K562 (cell line): ENCODE measurements around the gene RIPK4. TPM values are rescaled to one million over a fixed set of nuclear protein-coding genes. Genes with fewer than 3 reads are reported as not detected.

ENCODE experiments used
- ATAC-seq: fragments of 200-7000 bp; cut with Tn5 transposase; 3 replicates; pipeline ENCODE4 v1.9.1; 2020; ENCODE audit warnings: moderate library complexity
- BruUV-seq: library from RNA; stranded (reverse); fragments of 400-500 nt; replicated peaks from 2 replicates; lab custom pipeline; 2021; lab: Mats Ljungman, UMichigan
- CTCF ChIA-PET: fragments of 300-600 bp; formaldehyde crosslinking; extraction: SDS; loops from one replicate; lab custom pipeline; 2021; ENCODE audit warnings: low intra/inter-chr PET ratio; lab: Yijun Ruan, JAX
- POLR2A ChIA-PET: fragments of 300-600, 350-650 bp; sonication (Branson Sonifier 250); formaldehyde crosslinking; extraction: SDS; loops from one replicate; lab custom pipeline; 2021; ENCODE audit warnings: antibody characterized with exemption, inconsistent platforms; lab: Yijun Ruan, JAX
- DNase-seq, 4 experiments: peaks; one replicate each; pipeline versions ENCODE4 v3.0.0 to v3.0.0-alpha.2; 2011 to 2018; ENCODE audit warnings: low spot score in 3 of 4, mixed read lengths in 3 of 4; ENCODE audit errors: extremely low read depth in 1 of 4
- FAIRE-seq: peaks from 2 replicates; lab custom pipeline; 2011; peaks lifted over from hg19 to GRCh38; lab: Jason Lieb, UNC
- H2AFZ ChIP-seq: 2 replicates; pipeline ENCODE4 v1.6.0; 2011; ENCODE audit warnings: low read depth, low read length, control low read depth, inconsistent platforms
- H3K27ac ChIP-seq: fragments of 200-600 bp; 3 replicates; pipeline ENCODE4 v1.8.0; 2011; ENCODE audit warnings: low read depth, mild to moderate bottlenecking, control low read depth, inconsistent platforms, low read length, moderate library complexity, mixed read lengths; ENCODE audit errors: extremely low read depth
- H3K27me3 ChIP-seq, 2 experiments: fragments of 300-600 bp in 1 of 2; 2 replicates in 1 of 2; 3 replicates in 1 of 2; pipeline versions ENCODE4 v1.6.0 to v1.8.0; 2011; ENCODE audit warnings: inconsistent platforms in 2 of 2, low read length in 2 of 2, mild to moderate bottlenecking in 1 of 2, mixed read lengths in 1 of 2, moderate library complexity in 1 of 2; ENCODE audit not compliant: control insufficient read depth in 2 of 2, insufficient read depth in 2 of 2
- H3K36me3 ChIP-seq: fragments of 300-600 bp; 3 replicates; pipeline ENCODE4 v1.8.0; 2011; ENCODE audit warnings: mild to moderate bottlenecking, low read length, inconsistent platforms; ENCODE audit not compliant: control insufficient read depth, insufficient read depth
- H3K4me1 ChIP-seq, 2 experiments: fragments of 200-600 bp in 1 of 2; replicated peaks in 1 of 2; 2 replicates in 1 of 2; 3 replicates in 1 of 2; pipeline versions ENCODE4 v1.5.1 to v1.8.0; 2011; ENCODE audit warnings: inconsistent platforms in 2 of 2, low read length in 2 of 2, mild to moderate bottlenecking in 1 of 2, mixed read lengths in 1 of 2, moderate library complexity in 1 of 2; ENCODE audit not compliant: control insufficient read depth in 2 of 2, insufficient read depth in 2 of 2
- H3K4me2 ChIP-seq: 2 replicates; pipeline ENCODE4 v1.6.1; 2011; ENCODE audit warnings: low read length, control low read depth, inconsistent platforms, mixed read lengths; ENCODE audit not compliant: insufficient read depth
- H3K4me3 ChIP-seq: fragments of 200-600 bp; sonication (generic), shearing (Covaris generic); 2 replicates; pipeline ENCODE4 v1.5.1; 2016; ENCODE audit warnings: control low read depth, inconsistent platforms
- H3K79me2 ChIP-seq: fragments of 200-600 bp; 3 replicates; pipeline ENCODE4 v1.8.0; 2011; ENCODE audit warnings: low read length, inconsistent platforms; ENCODE audit not compliant: control insufficient read depth, insufficient read depth
- H3K9ac ChIP-seq, 2 experiments: 2 replicates each; pipeline versions ENCODE4 v1.6.0 to v1.6.1; 2011; ENCODE audit warnings: low read depth in 2 of 2, low read length in 2 of 2, control low read depth in 1 of 2, inconsistent platforms in 1 of 2, mild to moderate bottlenecking in 1 of 2, mixed read lengths in 1 of 2; ENCODE audit not compliant: insufficient read depth in 1 of 2
- H3K9me1 ChIP-seq: one replicate; pipeline ENCODE4 v1.6.0; 2011; ENCODE audit warnings: inconsistent platforms, mild to moderate bottlenecking, low read length, moderate library complexity; ENCODE audit not compliant: control insufficient read depth, insufficient read depth
- H3K9me3 ChIP-seq: replicated peaks from 2 replicates; pipeline ENCODE4 v1.5.1; 2011; ENCODE audit warnings: low read depth, low read length, inconsistent platforms; ENCODE audit not compliant: control insufficient read depth, insufficient read depth
- H4K20me1 ChIP-seq: replicated peaks from 2 replicates; pipeline ENCODE4 v1.6.1; 2011; ENCODE audit warnings: low read length, inconsistent platforms, mixed read lengths; ENCODE audit not compliant: control insufficient read depth, insufficient read depth
- CBX1 ChIP-seq: sonication (generic); IDR thresholded peaks from 2 replicates; pipeline ENCODE4 v1.6.1; 2016; ENCODE audit warnings: antibody characterized with exemption, low read depth, mild to moderate bottlenecking
- EGR1 ChIP-seq: fragments of 450-650 bp; conservative IDR thresholded peaks from 2 replicates; pipeline ENCODE4 v1.6.1; 2017; ENCODE audit warnings: mild to moderate bottlenecking
- FOXA3 ChIP-seq, 2 experiments: fragments of 450-650 bp in 1 of 2; sonication (generic) in 1 of 2; formaldehyde crosslinking; IDR thresholded peaks in 1 of 2; conservative IDR thresholded peaks in 1 of 2; 2 replicates each; pipeline versions ENCODE4 v1.4.0 to v1.8.0; 2020 to 2022; ENCODE audit warnings: mild to moderate bottlenecking in 2 of 2, missing genetic modification reagents in 1 of 2
- GTF2B ChIP-seq: IDR thresholded peaks from 2 replicates; pipeline ENCODE4 v1.6.1; 2011; ENCODE audit not compliant: insufficient read length; ENCODE audit errors: extremely low read depth
- NCOA6 ChIP-seq: fragments of 450-650 bp; IDR thresholded peaks from 2 replicates; pipeline ENCODE4 v1.6.1; 2017; ENCODE audit warnings: mild to moderate bottlenecking
- NEUROD1 ChIP-seq: fragments of 150-350 bp; IDR thresholded peaks from 2 replicates; pipeline ENCODE4 v1.6.1; 2014; ENCODE audit warnings: borderline replicate concordance, low read length, low read depth; ENCODE audit not compliant: partially characterized antibody
- PHB ChIP-seq: fragments of 250-450 bp; sonication (Bioruptor Pico); IDR thresholded peaks from 2 replicates; pipeline ENCODE4 v1.5.0; 2021
- RB1 ChIP-seq: fragments of 450-650 bp; IDR thresholded peaks from 2 replicates; pipeline ENCODE4 v1.6.1; 2017; ENCODE audit warnings: low read depth, mild to moderate bottlenecking
- RBM14 ChIP-seq: fragments of 200-400 bp; formaldehyde crosslinking; IDR thresholded peaks from 2 replicates; pipeline ENCODE4 v1.6.1; 2018; ENCODE audit warnings: low read depth, mild to moderate bottlenecking, low read length, moderate library complexity, borderline replicate concordance; ENCODE audit not compliant: insufficient read depth
- SMC3 ChIP-seq: conservative IDR thresholded peaks from 2 replicates; pipeline ENCODE4 v1.6.1; 2011; ENCODE audit warnings: low read depth, low read length, improper control_type of control experiment; ENCODE audit not compliant: insufficient read depth
- ZBTB5 ChIP-seq: fragments of 450-650 bp; IDR thresholded peaks from 2 replicates; pipeline ENCODE4 v1.6.1; 2017; ENCODE audit warnings: antibody characterized with exemption
- ZC3H8 ChIP-seq: fragments of 450-650 bp; IDR thresholded peaks from 2 replicates; pipeline ENCODE4 v1.6.1; 2017
- ZNF143 ChIP-seq: sonication (generic); formaldehyde crosslinking; IDR thresholded peaks from 2 replicates; pipeline ENCODE4 v1.9.0; 2022; ENCODE audit warnings: mild to moderate bottlenecking, missing genetic modification reagents
- WGBS: fragments of 100-300 bp; shearing (Covaris generic); methylation state at CpG from one replicate; pipeline ENCODE4 v1.1.6; 2016; ENCODE audit warnings: low coverage, mixed read lengths; ENCODE audit not compliant: insufficient coverage; ENCODE audit errors: missing lambda C conversion rate; 5-methylcytosine and 5-hydroxymethylcytosine counted together
- in situ Hi-C: fragments of 300-500 bp; cut with MboI; formaldehyde crosslinking; loops from 4 replicates; pipeline ENCODE4 v1.15.0; 2018; ENCODE audit warnings: inconsistent platforms, mixed read lengths
- intact Hi-C: fragments of 100-400 bp; cut with micrococcal nuclease; formaldehyde crosslinking; loops from 2 replicates; pipeline ENCODE4 v1.14.2; 2022
- polyA plus RNA-seq, 8 experiments: library from polyadenylated mRNA; depleted of rRNA in 4 of 8; stranded (reverse) in 5 of 8; unstranded in 3 of 8; fragments of >200 nt; fragmentation: Nextera tagmentation in 2 of 8; fragmentation: Illumina TruSeq in 1 of 8; extraction: Ambion mirVana in 2 of 8; extraction: Trizol in 1 of 8; gene quantifications; 2 replicates each; pipeline versions ENCODE4 v1.2.1 to v1.2.3, GENCODE V29; 2011 to 2014; ENCODE audit warnings: inconsistent platforms in 1 of 8, missing spikeins in 1 of 8
- total RNA-seq, 7 experiments: library from RNA; depleted of rRNA in 6 of 7; stranded (reverse); fragments of >200 nt in 6 of 7; fragmentation: Illumina TruSeq in 2 of 7; extraction: Trizol in 2 of 7; gene quantifications; 2 replicates each; pipeline versions ENCODE4 v1.2.1 to v1.2.3, GENCODE V29; 2011 to 2021; ENCODE audit warnings: low replicate concordance in 1 of 7
- TF ChIP-seq, protein P1 (sequence below): fragments of 450-650 bp; formaldehyde crosslinking; IDR thresholded peaks from 2 replicates; pipeline ENCODE4 v1.4.0; 2022; ENCODE audit warnings: mild to moderate bottlenecking, moderate library complexity
- TF ChIP-seq, protein P2 (sequence below): sonication (generic); formaldehyde crosslinking; IDR thresholded peaks from 2 replicates; pipeline ENCODE4 v1.9.0; 2022; ENCODE audit warnings: mild to moderate bottlenecking, missing genetic modification reagents

Gene RIPK4
- total and polyA plus RNA-seq, 9 of the 15 experiments (the other 6 are each of a cell fraction or from before 2014, with no cell fraction given): not detected

- no peak for TF ChIP-seq NEUROD1
- TF ChIP-seq RB1: no peak
- no peak for TF ChIP-seq NCOA6
- TF ChIP-seq ZBTB5: no peak
- no peak for TF ChIP-seq FOXA3 (CRISPR knock-in tag; conservative IDR thresholded peaks at IDR 0.05 in 1 of 2, IDR thresholded peaks at IDR 0.05 in 1 of 2)
- TF ChIP-seq, protein P1, sequence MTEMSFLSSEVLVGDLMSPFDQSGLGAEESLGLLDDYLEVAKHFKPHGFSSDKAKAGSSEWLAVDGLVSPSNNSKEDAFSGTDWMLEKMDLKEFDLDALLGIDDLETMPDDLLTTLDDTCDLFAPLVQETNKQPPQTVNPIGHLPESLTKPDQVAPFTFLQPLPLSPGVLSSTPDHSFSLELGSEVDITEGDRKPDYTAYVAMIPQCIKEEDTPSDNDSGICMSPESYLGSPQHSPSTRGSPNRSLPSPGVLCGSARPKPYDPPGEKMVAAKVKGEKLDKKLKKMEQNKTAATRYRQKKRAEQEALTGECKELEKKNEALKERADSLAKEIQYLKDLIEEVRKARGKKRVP (CRISPR knock-in tag): no peak
- TF ChIP-seq CBX1: no peak
- TF ChIP-seq ZC3H8: no peak
- TF ChIP-seq SMC3: no peak
- TF ChIP-seq PHB (CRISPR knock-in tag): no peak
- TF ChIP-seq EGR1: no peak
- no peak for TF ChIP-seq GTF2B
- no peak for TF ChIP-seq ZNF143 (CRISPR knock-in tag)
- TF ChIP-seq, protein P2, sequence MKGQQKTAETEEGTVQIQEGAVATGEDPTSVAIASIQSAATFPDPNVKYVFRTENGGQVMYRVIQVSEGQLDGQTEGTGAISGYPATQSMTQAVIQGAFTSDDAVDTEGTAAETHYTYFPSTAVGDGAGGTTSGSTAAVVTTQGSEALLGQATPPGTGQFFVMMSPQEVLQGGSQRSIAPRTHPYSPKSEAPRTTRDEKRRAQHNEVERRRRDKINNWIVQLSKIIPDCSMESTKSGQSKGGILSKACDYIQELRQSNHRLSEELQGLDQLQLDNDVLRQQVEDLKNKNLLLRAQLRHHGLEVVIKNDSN (CRISPR knock-in tag): no peak
- no peak for TF ChIP-seq RBM14
- ATAC-seq: no peak
- H4K20me1 ChIP-seq: peaks cover 15% of the 10 kb centered on the region
- no peaks in the 10 kb centered on the region for H3K9me3 ChIP-seq
- no peaks in the 10 kb centered on the region for H3K36me3 ChIP-seq
- H3K27me3 ChIP-seq: peaks cover 49 to 73% of the 10 kb centered on the region in 2 experiments
- no peak overlapping the region for H3K27ac ChIP-seq
- no peaks in the 10 kb centered on the region for H3K79me2 ChIP-seq
- H3K4me1 ChIP-seq: peaks cover 0 to 7% of the 10 kb centered on the region in 2 experiments; a peak in 2 of 5 replicates
- H3K9ac ChIP-seq: no peak overlapping the region; a peak in 1 of 4 replicates
- no TSS peak for BruUV-seq
- H3K9me1 ChIP-seq: no peaks in the 10 kb centered on the region
- in situ Hi-C loops (no loop called here), intact Hi-C loops (no loop called here)
- ChIA-PET CTCF (no interaction called here), POLR2A (no interaction called here)
- H3K4me2 ChIP-seq: no peak overlapping the region
- H2AFZ ChIP-seq: no peak overlapping the region
- H3K4me3 ChIP-seq: no peak overlapping the region
- no peak for DNase-seq
- WGBS: 6% methylated on average over 13 of the region's 18 CpGs
- no peak for FAIRE-seq
Measured at GRCh38 chr21:41712201-41712600, 54.7 kb downstream of the RIPK4 start.
